ENCODE results near the gene DIRAS1. TPM values are rescaled to one million over a fixed set of nuclear protein-coding genes. Genes with fewer than 3 reads are reported as not detected.

Gene DIRAS1
- total and polyA plus RNA-seq, 2 of the 8 experiments (the other 6 are each of a cell fraction or from before 2014, with no cell fraction given) = 20.2 to 22.3 TPM

- TF ChIP-seq CEBPB (IDR thresholded peaks at IDR 0.05; ENCODE audit: low read depth, low read length) (no peak), TAF7 (optimal IDR thresholded peaks at IDR 0.05; ENCODE audit: borderline replicate concordance, low read depth, low read length) (no peak), HDAC2 (IDR thresholded peaks at IDR 0.05; ENCODE audit: borderline replicate concordance in 1 of 2, low read depth in 2 of 2, low read length in 2 of 2) (no peak), TAF1 (IDR thresholded peaks at IDR 0.05; ENCODE audit: low read depth, low read length) (no peak), CREB1 (IDR thresholded peaks at IDR 0.05) (no peak), JUND (IDR thresholded peaks at IDR 0.05; ENCODE audit: low read length) (no peak)
Observed at GRCh38 chr19:2761876-2762782, 41.0 kb upstream of the DIRAS1 start (continued).

Data from H1 (cell line).